Measurements from ENCODE around the gene FGFR1OP2. TPM values are rescaled to one million over a fixed set of nuclear protein-coding genes. Genes with fewer than 3 reads are reported as not detected.

Gene FGFR1OP2
- total and polyA plus RNA-seq, 2 of the 8 experiments (the other 6 are each of a cell fraction or from before 2014, with no cell fraction given): 8.8 to 34.4 TPM

DNA sequence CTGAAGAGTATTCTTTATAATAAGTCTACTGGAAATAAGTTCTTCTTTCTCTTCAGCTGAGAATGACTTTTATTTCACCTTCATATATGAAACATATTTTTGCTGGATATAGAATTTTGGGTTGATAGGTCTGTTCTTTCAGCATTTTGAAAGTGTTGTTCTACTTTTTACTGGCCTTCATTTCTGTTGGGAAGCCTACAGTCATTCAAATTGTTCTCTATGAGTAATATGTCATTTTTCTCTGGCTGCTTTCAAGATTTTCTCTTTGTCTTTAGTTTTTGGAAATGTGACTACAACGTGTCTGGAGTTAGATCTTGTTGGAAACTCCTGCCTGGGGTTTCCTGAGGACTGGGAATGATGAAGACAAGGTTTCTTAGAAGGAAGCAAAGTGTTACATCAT is 10.0 kb downstream of the FGFR1OP2 start:
- DNase-seq (ENCODE audit: low read depth in 1 of 2, low spot score in 2 of 2): no peak
- Histone ChIP-seq H3K18ac (ENCODE audit: extremely low read depth, low read length) (no peak overlapping the region), H4K91ac (replicated peaks; ENCODE audit: insufficient read length, low read length) (no peak overlapping the region), H3K4ac (replicated peaks; ENCODE audit: insufficient read length, low read depth, low read length) (no peak overlapping the region), H2BK12ac (ENCODE audit: low read depth, low read length) (no peak overlapping the region), H3K56ac (replicated peaks; ENCODE audit: insufficient read length, low read depth, low read length) (no peak overlapping the region), H2BK5ac (ENCODE audit: low read depth, low read length) (no peak overlapping the region), H3K4me3 (ENCODE audit: extremely low read depth in 1 of 4, insufficient read depth in 2 of 4, low read depth in 3 of 4, low read length in 4 of 4) (no peak overlapping the region), H3K79me2 (ENCODE audit: control insufficient read depth in 1 of 2, insufficient read depth in 2 of 2, low read length in 2 of 2) (peaks cover 0 to 86% of the 10 kb centered on the region in 2 experiments; a peak in 3 of 4 replicates), H2AFZ (ENCODE audit: low read length) (no peak overlapping the region), H2AK5ac (ENCODE audit: low read depth, low read length) (no peak overlapping the region), H3K23me2 (ENCODE audit: low read depth, low read length) (no peaks in the 10 kb centered on the region), H4K5ac (ENCODE audit: insufficient read length, low read depth, low read length) (no peak overlapping the region), H3K9ac (replicated peaks in 1 of 4; ENCODE audit: extremely low read depth in 1 of 4, low read depth in 3 of 4, low read length in 3 of 4) (no peak overlapping the region), H3K4me1 (replicated peaks in 1 of 4; ENCODE audit: control insufficient read depth in 3 of 4, insufficient read depth in 4 of 4, low read length in 3 of 4) (no peaks in the 10 kb centered on the region), H3K27ac (ENCODE audit: low read depth, low read length) (no peak overlapping the region), H3K36me3 (ENCODE audit: control insufficient read depth in 2 of 4, insufficient read depth in 4 of 4, low read length in 3 of 4) (no peaks in the 10 kb centered on the region), H2BK120ac (replicated peaks; ENCODE audit: low read depth, low read length) (no peak overlapping the region), H2BK15ac (ENCODE audit: low read length) (no peak overlapping the region), H4K20me1 (replicated peaks in 1 of 2; ENCODE audit: control insufficient read depth in 1 of 2, insufficient read depth in 2 of 2, low read length in 2 of 2) (no peaks in the 10 kb centered on the region), H3K4me2 (ENCODE audit: insufficient read depth in 1 of 2, low read depth in 2 of 2, low read length in 2 of 2) (no peak overlapping the region), H3K27me3 (replicated peaks in 1 of 4; ENCODE audit: control insufficient read depth in 3 of 4, extremely low read depth in 1 of 4, insufficient read depth in 3 of 4, low read length in 3 of 4) (no peaks in the 10 kb centered on the region), H3K79me1 (ENCODE audit: low read depth, low read length) (no peaks in the 10 kb centered on the region), H2BK20ac (ENCODE audit: low read length) (no peak overlapping the region), H3K23ac (ENCODE audit: insufficient read length) (no peak overlapping the region), H4K8ac (ENCODE audit: extremely low read depth, insufficient read depth, low read length) (no peak overlapping the region), H3K9me3 (ENCODE audit: insufficient read depth in 2 of 2, low read depth in 1 of 2, low read length in 1 of 2) (no peaks in the 10 kb centered on the region), H3K14ac (ENCODE audit: insufficient read length) (no peak overlapping the region)
- no peak for TF ChIP-seq RAD21 (IDR thresholded peaks at IDR 0.05 in 1 of 2, conservative IDR thresholded peaks at IDR 0.05 in 1 of 2; ENCODE audit: low read depth in 2 of 2, low read length in 2 of 2)
- TF ChIP-seq KDM4A (IDR thresholded peaks at IDR 0.05; ENCODE audit: low read depth, low read length, severe bottlenecking): no peak
- TF ChIP-seq E2F6 (IDR thresholded peaks at IDR 0.05): no peak
- no peak for TF ChIP-seq RFX5 (IDR thresholded peaks at IDR 0.05; ENCODE audit: borderline replicate concordance, low read depth, low read length)
- ChIA-PET CTCF (ENCODE audit: partially characterized antibody) (no interaction called here), POLR2A (ENCODE audit: partially characterized antibody) (no interaction called here)
- no peak for FAIRE-seq
- whole genome bisulfite sequencing, 2 experiments (ENCODE audit: extremely low coverage in 1 of 2, insufficient coverage in 1 of 2, insufficient read length in 1 of 2, insufficient replicate concordance in 2 of 2, low coverage in 1 of 2, low lambda C conversion rate in 2 of 2, missing lambda C conversion rate in 1 of 2): 79% methylated on average over 1 of the region's 1 CpG; no CpG with 5 or more reads in 1 of the 2 experiments
